ENCODE data around the gene DNAJB14.

The DNAJB14 gene

GRCh38 chr4:99934891-99935290, 11.5 kb downstream of the DNAJB14 start (continued):
- TF ChIP-seq TOX (CRISPR knock-in tag; IDR thresholded peaks at IDR 0.05; ENCODE audit: borderline replicate concordance) (no peak), ZFP3 (CRISPR knock-in tag; IDR thresholded peaks at IDR 0.05) (no peak), ARNTL (CRISPR knock-in tag; IDR thresholded peaks at IDR 0.05; ENCODE audit: borderline replicate concordance, low read depth) (no peak), CSDC2 (CRISPR knock-in tag; IDR thresholded peaks at IDR 0.05) (no peak)

- ATAC-seq, result no peak
- TF ChIP-seq OSR1 (CRISPR knock-in tag; IDR thresholded peaks at IDR 0.05), result no peak
- TF ChIP-seq ISL1 (CRISPR knock-in tag; IDR thresholded peaks at IDR 0.05), result no peak
- TF ChIP-seq ZNF70 (CRISPR knock-in tag; IDR thresholded peaks at IDR 0.05), result no peak
- TF ChIP-seq TOX (CRISPR knock-in tag; IDR thresholded peaks at IDR 0.05; ENCODE audit: borderline replicate concordance), result no peak
- TF ChIP-seq SNAI2 (CRISPR knock-in tag; IDR thresholded peaks at IDR 0.05), result no peak
- TF ChIP-seq TCF4 (CRISPR knock-in tag; IDR thresholded peaks at IDR 0.05; ENCODE audit: borderline replicate concordance), result no peak
- no peak for TF ChIP-seq BACH2 (CRISPR knock-in tag; IDR thresholded peaks at IDR 0.05; ENCODE audit: borderline replicate concordance)
- TF ChIP-seq, protein P1, sequence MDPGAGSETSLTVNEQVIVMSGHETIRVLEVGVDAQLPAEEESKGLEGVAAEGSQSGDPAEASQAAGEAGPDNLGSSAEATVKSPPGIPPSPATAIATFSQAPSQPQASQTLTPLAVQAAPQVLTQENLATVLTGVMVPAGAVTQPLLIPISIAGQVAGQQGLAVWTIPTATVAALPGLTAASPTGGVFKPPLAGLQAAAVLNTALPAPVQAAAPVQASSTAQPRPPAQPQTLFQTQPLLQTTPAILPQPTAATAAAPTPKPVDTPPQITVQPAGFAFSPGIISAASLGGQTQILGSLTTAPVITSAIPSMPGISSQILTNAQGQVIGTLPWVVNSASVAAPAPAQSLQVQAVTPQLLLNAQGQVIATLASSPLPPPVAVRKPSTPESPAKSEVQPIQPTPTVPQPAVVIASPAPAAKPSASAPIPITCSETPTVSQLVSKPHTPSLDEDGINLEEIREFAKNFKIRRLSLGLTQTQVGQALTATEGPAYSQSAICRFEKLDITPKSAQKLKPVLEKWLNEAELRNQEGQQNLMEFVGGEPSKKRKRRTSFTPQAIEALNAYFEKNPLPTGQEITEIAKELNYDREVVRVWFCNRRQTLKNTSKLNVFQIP (CRISPR knock-in tag; IDR thresholded peaks at IDR 0.05; ENCODE audit: borderline replicate concordance, low read depth), result no peak
- TF ChIP-seq, protein P2, sequence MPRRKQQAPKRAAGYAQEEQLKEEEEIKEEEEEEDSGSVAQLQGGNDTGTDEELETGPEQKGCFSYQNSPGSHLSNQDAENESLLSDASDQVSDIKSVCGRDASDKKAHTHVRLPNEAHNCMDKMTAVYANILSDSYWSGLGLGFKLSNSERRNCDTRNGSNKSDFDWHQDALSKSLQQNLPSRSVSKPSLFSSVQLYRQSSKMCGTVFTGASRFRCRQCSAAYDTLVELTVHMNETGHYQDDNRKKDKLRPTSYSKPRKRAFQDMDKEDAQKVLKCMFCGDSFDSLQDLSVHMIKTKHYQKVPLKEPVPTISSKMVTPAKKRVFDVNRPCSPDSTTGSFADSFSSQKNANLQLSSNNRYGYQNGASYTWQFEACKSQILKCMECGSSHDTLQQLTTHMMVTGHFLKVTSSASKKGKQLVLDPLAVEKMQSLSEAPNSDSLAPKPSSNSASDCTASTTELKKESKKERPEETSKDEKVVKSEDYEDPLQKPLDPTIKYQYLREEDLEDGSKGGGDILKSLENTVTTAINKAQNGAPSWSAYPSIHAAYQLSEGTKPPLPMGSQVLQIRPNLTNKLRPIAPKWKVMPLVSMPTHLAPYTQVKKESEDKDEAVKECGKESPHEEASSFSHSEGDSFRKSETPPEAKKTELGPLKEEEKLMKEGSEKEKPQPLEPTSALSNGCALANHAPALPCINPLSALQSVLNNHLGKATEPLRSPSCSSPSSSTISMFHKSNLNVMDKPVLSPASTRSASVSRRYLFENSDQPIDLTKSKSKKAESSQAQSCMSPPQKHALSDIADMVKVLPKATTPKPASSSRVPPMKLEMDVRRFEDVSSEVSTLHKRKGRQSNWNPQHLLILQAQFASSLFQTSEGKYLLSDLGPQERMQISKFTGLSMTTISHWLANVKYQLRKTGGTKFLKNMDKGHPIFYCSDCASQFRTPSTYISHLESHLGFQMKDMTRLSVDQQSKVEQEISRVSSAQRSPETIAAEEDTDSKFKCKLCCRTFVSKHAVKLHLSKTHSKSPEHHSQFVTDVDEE (CRISPR knock-in tag; IDR thresholded peaks at IDR 0.05), result no peak
- no peak for TF ChIP-seq GLIS3 (CRISPR knock-in tag; IDR thresholded peaks at IDR 0.05)
- no peak for TF ChIP-seq ARNTL (CRISPR knock-in tag; IDR thresholded peaks at IDR 0.05; ENCODE audit: borderline replicate concordance, low read depth)
- no peak for TF ChIP-seq ZC3H10 (CRISPR knock-in tag; IDR thresholded peaks at IDR 0.05)
- TF ChIP-seq ZFP30 (CRISPR knock-in tag; IDR thresholded peaks at IDR 0.05), result no peak
- no peak for TF ChIP-seq RARB (CRISPR knock-in tag; IDR thresholded peaks at IDR 0.05)
Measured at GRCh38 chr4:99927566-99927965, 18.9 kb downstream of the DNAJB14 start.

GRCh38 chr4:99921174-99921573, 25.2 kb downstream of the DNAJB14 start:
- no peak for TF ChIP-seq TCF4 (CRISPR knock-in tag; IDR thresholded peaks at IDR 0.05; ENCODE audit: borderline replicate concordance)
- no peak for TF ChIP-seq TOX (CRISPR knock-in tag; IDR thresholded peaks at IDR 0.05; ENCODE audit: borderline replicate concordance)
- no peak for TF ChIP-seq ZNF8 (CRISPR knock-in tag; IDR thresholded peaks at IDR 0.05)
- TF ChIP-seq, protein P1 (CRISPR knock-in tag; IDR thresholded peaks at IDR 0.05; ENCODE audit: borderline replicate concordance, low read depth), result no peak
- TF ChIP-seq ARNTL (CRISPR knock-in tag; IDR thresholded peaks at IDR 0.05; ENCODE audit: borderline replicate concordance, low read depth), result no peak
- TF ChIP-seq, protein P2 (CRISPR knock-in tag; IDR thresholded peaks at IDR 0.05), result no peak
- TF ChIP-seq ZFP30 (CRISPR knock-in tag; IDR thresholded peaks at IDR 0.05), result no peak
- no peak for ATAC-seq

- ATAC-seq, result no peak
- TF ChIP-seq ZFP30 (CRISPR knock-in tag; IDR thresholded peaks at IDR 0.05) (no peak), ESRRG (CRISPR knock-in tag; IDR thresholded peaks at IDR 0.05) (no peak), ZC3H10 (CRISPR knock-in tag; IDR thresholded peaks at IDR 0.05) (no peak), ISL1 (CRISPR knock-in tag; IDR thresholded peaks at IDR 0.05) (no peak), ZFP3 (CRISPR knock-in tag; IDR thresholded peaks at IDR 0.05) (no peak), ZNF70 (CRISPR knock-in tag; IDR thresholded peaks at IDR 0.05) (no peak), TOX (CRISPR knock-in tag; IDR thresholded peaks at IDR 0.05; ENCODE audit: borderline replicate concordance) (no peak)
- TF ChIP-seq, protein P3, sequence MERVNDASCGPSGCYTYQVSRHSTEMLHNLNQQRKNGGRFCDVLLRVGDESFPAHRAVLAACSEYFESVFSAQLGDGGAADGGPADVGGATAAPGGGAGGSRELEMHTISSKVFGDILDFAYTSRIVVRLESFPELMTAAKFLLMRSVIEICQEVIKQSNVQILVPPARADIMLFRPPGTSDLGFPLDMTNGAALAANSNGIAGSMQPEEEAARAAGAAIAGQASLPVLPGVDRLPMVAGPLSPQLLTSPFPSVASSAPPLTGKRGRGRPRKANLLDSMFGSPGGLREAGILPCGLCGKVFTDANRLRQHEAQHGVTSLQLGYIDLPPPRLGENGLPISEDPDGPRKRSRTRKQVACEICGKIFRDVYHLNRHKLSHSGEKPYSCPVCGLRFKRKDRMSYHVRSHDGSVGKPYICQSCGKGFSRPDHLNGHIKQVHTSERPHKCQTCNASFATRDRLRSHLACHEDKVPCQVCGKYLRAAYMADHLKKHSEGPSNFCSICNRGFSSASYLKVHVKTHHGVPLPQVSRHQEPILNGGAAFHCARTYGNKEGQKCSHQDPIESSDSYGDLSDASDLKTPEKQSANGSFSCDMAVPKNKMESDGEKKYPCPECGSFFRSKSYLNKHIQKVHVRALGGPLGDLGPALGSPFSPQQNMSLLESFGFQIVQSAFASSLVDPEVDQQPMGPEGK (CRISPR knock-in tag; IDR thresholded peaks at IDR 0.05; ENCODE audit: borderline replicate concordance), result no peak
- TF ChIP-seq, protein P1 (CRISPR knock-in tag; IDR thresholded peaks at IDR 0.05; ENCODE audit: borderline replicate concordance, low read depth), result no peak
- TF ChIP-seq, protein P2 (CRISPR knock-in tag; IDR thresholded peaks at IDR 0.05), result no peak
Measured at GRCh38 chr4:99918656-99919055, 27.8 kb downstream of the DNAJB14 start.
